GM19438 (cell line): ENCODE data around the gene PTPRQ.
"Not testable (repeated sequence)": the region's sequence is repeated elsewhere in the genome, so short reads cannot be mapped to it uniquely, and the experiment has no call there.

Source experiments
- ATAC-seq: cut with Tn5 transposase; IDR thresholded peaks from one replicate; pipeline ENCODE4 v1.9.1; 2021; ENCODE audit warnings: low read depth; ENCODE audit not compliant: unreplicated experiment

The PTPRQ gene

GRCh38 chr12:80443974-80444666 is at the start of gene PTPRQ:
Gene PTPRQ (plus strand): TSS chr12:80444235. CDS start chr12:80444346, 111 bp downstream.
- no peak for ATAC-seq

GRCh38 chr12:80400571-80400991 is 43.5 kb upstream of the PTPRQ start:
- no peak for ATAC-seq

GRCh38 chr12:80401191-80401590 is 42.8 kb upstream of the PTPRQ start:
- no peak for ATAC-seq

- ATAC-seq = no peak
Observed at GRCh38 chr12:80404629-80405028, 39.4 kb upstream of the PTPRQ start.

GRCh38 chr12:80406253-80406652 is 37.8 kb upstream of the PTPRQ start:
- no peak for ATAC-seq

GRCh38 chr12:80411787-80412186 is 32.2 kb upstream of the PTPRQ start:
- no peak for ATAC-seq

- ATAC-seq = peak; percentile 69
Observed at GRCh38 chr12:80412343-80412953, 31.6 kb upstream of the PTPRQ start.

GRCh38 chr12:80413462-80413861 is 30.6 kb upstream of the PTPRQ start:
- no peak for ATAC-seq

GRCh38 chr12:80415466-80415865 is 28.6 kb upstream of the PTPRQ start:
- ATAC-seq = no peak

- no peak for ATAC-seq
Observed at GRCh38 chr12:80419644-80420043, 24.4 kb upstream of the PTPRQ start.

GRCh38 chr12:80420075-80420474 is 24.0 kb upstream of the PTPRQ start:
- no peak for ATAC-seq

GRCh38 chr12:80422550-80422949 is 21.5 kb upstream of the PTPRQ start:
- ATAC-seq = no peak

GRCh38 chr12:80432061-80432460 is 12.0 kb upstream of the PTPRQ start:
- no peak for ATAC-seq

GRCh38 chr12:80441921-80442320 is 2.1 kb upstream of the PTPRQ start:
- no peak for ATAC-seq

GRCh38 chr12:80442426-80443222 is 1.4 kb upstream of the PTPRQ start:
- ATAC-seq = no peak

- no peak for ATAC-seq
Observed at GRCh38 chr12:80445083-80445793, 1.2 kb downstream of the PTPRQ start.

GRCh38 chr12:80456513-80456912 is 12.5 kb downstream of the PTPRQ start:
- no peak for ATAC-seq

GRCh38 chr12:80460972-80461371 is 16.9 kb downstream of the PTPRQ start:
- ATAC-seq = no peak

GRCh38 chr12:80461851-80462250 is 17.8 kb downstream of the PTPRQ start:
- not testable (repeated sequence) for ATAC-seq

GRCh38 chr12:80469681-80470080 is 25.6 kb downstream of the PTPRQ start:
- ATAC-seq = no peak

- ATAC-seq = no peak
Observed at GRCh38 chr12:80470403-80470802, 26.4 kb downstream of the PTPRQ start.
